Caco-2 (cell line): ENCODE measurements around the gene RASSF8. TPM values are rescaled to one million over a fixed set of nuclear protein-coding genes. Genes with fewer than 3 reads are reported as not detected.

Experiments used
- BruUV-seq: library from RNA; stranded (reverse); fragments of 400-500 nt; replicated peaks from 2 replicates; lab custom pipeline; 2021; lab: Mats Ljungman, UMichigan
- CTCF ChIA-PET: fragments of 300-600 bp; sonication (Branson Sonifier 250); formaldehyde crosslinking; loops from one replicate; lab custom pipeline; 2022; ENCODE audit warnings: antibody characterized with exemption; lab: Charles Lee
- POLR2A ChIA-PET: fragments of 300-600 bp; sonication (Branson Sonifier 250); formaldehyde crosslinking; loops from one replicate; lab custom pipeline; 2022; ENCODE audit warnings: antibody characterized with exemption; lab: Charles Lee
- DNase-seq, 2 experiments: peaks; one replicate each; pipeline versions ENCODE4 v3.0.0 to v3.0.0-alpha.2; 2020 to 2022
- H3K27me3 ChIP-seq: replicated peaks from 2 replicates; pipeline ENCODE4 v1.6.0; 2011; ENCODE audit warnings: low read length; ENCODE audit not compliant: control insufficient read depth, insufficient read depth
- H3K36me3 ChIP-seq: 2 replicates; pipeline ENCODE4 v1.5.1; 2011; ENCODE audit warnings: low read length; ENCODE audit not compliant: control insufficient read depth, insufficient read depth
- H3K4me1 ChIP-seq: fragments of 250-450 bp; sonication (Bioruptor Pico); 2 replicates; pipeline ENCODE4 v1.5.1; 2020; ENCODE audit warnings: mild to moderate bottlenecking
- H3K4me3 ChIP-seq: 2 replicates; pipeline ENCODE4 v1.5.1; 2011; ENCODE audit warnings: low read depth, mild to moderate bottlenecking, control low read depth, low read length
- H3K9me3 ChIP-seq: fragments of 250-450 bp; sonication (Bioruptor Pico); 2 replicates; pipeline ENCODE4 v1.5.1; 2020; ENCODE audit warnings: mild to moderate bottlenecking, moderate library complexity
- H3K27ac Mint-ChIP-seq: one replicate; pipeline ENCODE4 v1.8.0; 2022; ENCODE audit warnings: mixed read lengths; ENCODE audit not compliant: unreplicated experiment
- H3K27me3 Mint-ChIP-seq: one replicate; pipeline ENCODE4 v1.8.0; 2022; ENCODE audit warnings: mixed read lengths; ENCODE audit not compliant: insufficient read depth, unreplicated experiment
- H3K36me3 Mint-ChIP-seq: one replicate; pipeline ENCODE4 v1.8.0; 2022; ENCODE audit warnings: mild to moderate bottlenecking, mixed read lengths; ENCODE audit not compliant: insufficient read depth, unreplicated experiment
- H3K4me1 Mint-ChIP-seq: one replicate; pipeline ENCODE4 v1.8.0; 2022; ENCODE audit warnings: low read depth, mixed read lengths; ENCODE audit not compliant: unreplicated experiment
- H3K4me3 Mint-ChIP-seq: one replicate; pipeline ENCODE4 v1.8.0; 2022; ENCODE audit warnings: mild to moderate bottlenecking, moderate library complexity, mixed read lengths; ENCODE audit not compliant: unreplicated experiment
- H3K9me3 Mint-ChIP-seq: one replicate; pipeline ENCODE4 v1.8.0; 2022; ENCODE audit warnings: mixed read lengths; ENCODE audit not compliant: unreplicated experiment
- intact Hi-C: fragments of 100-400 bp; cut with micrococcal nuclease; formaldehyde crosslinking; loops from one replicate; pipeline ENCODE4 v1.10.0; 2022; ENCODE audit not compliant: unreplicated experiment
- total RNA-seq: library from RNA; stranded (reverse); gene quantifications from 2 replicates; pipeline ENCODE4 v1.2.3, GENCODE V29; 2022
- TF ChIP-seq, protein P1 (sequence below), 2 experiments: fragments of 200-600 bp in 1 of 2; IDR thresholded peaks; 1 replicate in 1 of 2; 2 replicates in 1 of 2; pipeline versions ENCODE4 v1.5.1 to v1.8.0; 2011 to 2022; ENCODE audit warnings: antibody characterized with exemption in 1 of 2, control low read depth in 1 of 2, inconsistent platforms in 1 of 2, low read depth in 1 of 2, low read length in 1 of 2, mild to moderate bottlenecking in 1 of 2, moderate library complexity in 1 of 2; ENCODE audit not compliant: insufficient read depth in 1 of 2, severe bottlenecking in 1 of 2, unreplicated experiment in 1 of 2

RASSF8 gene
- total RNA-seq, 1 experiment from 2014 or later, result 143 TPM

DNA sequence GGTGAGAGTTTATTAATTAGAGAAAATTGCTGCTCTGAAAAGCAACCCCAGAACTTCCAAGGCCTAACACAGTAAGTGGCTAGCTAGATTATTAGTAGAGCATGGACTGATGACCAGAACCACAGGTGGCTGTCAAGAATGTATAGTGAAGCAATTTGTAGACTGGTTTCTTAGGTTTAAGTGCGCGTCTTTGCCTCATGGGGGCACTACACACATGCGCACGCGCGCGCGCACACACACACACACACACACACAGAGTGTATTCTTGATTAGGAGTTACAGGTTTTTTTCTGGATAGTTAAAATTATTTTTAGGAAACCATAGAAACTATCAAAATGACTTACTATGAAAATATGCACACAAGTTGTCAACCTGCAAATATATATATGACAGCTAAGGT lies 99.8 kb downstream of the RASSF8 start:
- ChIA-PET POLR2A (no interaction called here), CTCF (no interaction called here)
- H3K27ac Mint-ChIP-seq, result no peak overlapping the region

DNA sequence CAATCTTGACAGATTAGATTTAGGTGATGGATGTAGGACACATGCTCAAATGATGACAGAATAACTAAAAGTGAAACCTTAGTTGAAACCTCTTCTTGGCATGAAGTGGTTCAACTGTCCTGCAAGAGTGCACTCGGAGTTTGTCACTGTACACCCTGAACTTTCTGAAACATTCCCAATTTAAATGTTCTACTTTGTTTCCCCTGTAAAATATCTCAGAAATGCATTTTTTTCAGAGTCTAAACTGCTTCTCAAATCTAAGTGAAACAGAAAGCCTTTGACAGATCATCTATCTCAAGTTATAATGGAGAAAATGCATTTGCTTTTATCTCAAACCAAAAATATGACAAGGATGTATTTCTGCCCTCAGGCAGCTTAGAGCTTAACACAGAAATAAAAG lies 100.3 kb downstream of the RASSF8 start:
- peaks cover 6% of the 10 kb centered on the region for H3K4me1 Mint-ChIP-seq
- no peak overlapping the region for H3K4me3 Mint-ChIP-seq
- ChIA-PET POLR2A (no interaction called here), CTCF (no interaction called here)
- H3K9me3 ChIP-seq, result no peaks in the 10 kb centered on the region
- no peaks in the 10 kb centered on the region for H3K27me3 Mint-ChIP-seq
- no peaks in the 10 kb centered on the region for H3K9me3 Mint-ChIP-seq
- peaks cover 7% of the 10 kb centered on the region; the same call in 1 of the 2 replicates for H3K4me1 ChIP-seq
- no peaks in the 10 kb centered on the region for H3K36me3 ChIP-seq
- no peak overlapping the region for H3K4me3 ChIP-seq
- intact Hi-C loops, result no loop called here
- BruUV-seq, result no TSS peak
- TF ChIP-seq, protein P1, sequence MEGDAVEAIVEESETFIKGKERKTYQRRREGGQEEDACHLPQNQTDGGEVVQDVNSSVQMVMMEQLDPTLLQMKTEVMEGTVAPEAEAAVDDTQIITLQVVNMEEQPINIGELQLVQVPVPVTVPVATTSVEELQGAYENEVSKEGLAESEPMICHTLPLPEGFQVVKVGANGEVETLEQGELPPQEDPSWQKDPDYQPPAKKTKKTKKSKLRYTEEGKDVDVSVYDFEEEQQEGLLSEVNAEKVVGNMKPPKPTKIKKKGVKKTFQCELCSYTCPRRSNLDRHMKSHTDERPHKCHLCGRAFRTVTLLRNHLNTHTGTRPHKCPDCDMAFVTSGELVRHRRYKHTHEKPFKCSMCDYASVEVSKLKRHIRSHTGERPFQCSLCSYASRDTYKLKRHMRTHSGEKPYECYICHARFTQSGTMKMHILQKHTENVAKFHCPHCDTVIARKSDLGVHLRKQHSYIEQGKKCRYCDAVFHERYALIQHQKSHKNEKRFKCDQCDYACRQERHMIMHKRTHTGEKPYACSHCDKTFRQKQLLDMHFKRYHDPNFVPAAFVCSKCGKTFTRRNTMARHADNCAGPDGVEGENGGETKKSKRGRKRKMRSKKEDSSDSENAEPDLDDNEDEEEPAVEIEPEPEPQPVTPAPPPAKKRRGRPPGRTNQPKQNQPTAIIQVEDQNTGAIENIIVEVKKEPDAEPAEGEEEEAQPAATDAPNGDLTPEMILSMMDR (IDR thresholded peaks at IDR 0.05; ENCODE audit: insufficient read depth in 1 of 2, low read depth in 1 of 2, low read length in 1 of 2, severe bottlenecking in 1 of 2, unreplicated experiment in 1 of 2), result no peak
- peaks cover 37% of the 10 kb centered on the region for H3K36me3 Mint-ChIP-seq
- no peak for DNase-seq
- no peaks in the 10 kb centered on the region for H3K27me3 ChIP-seq
- H3K27ac Mint-ChIP-seq, result no peak overlapping the region

More for the DNA sequence above, 99.8 kb downstream of the RASSF8 start:
- Mint-ChIP-seq H3K4me3 (no peak overlapping the region), H3K27me3 (no peaks in the 10 kb centered on the region), H3K9me3 (no peaks in the 10 kb centered on the region), H3K4me1 (peaks cover 6% of the 10 kb centered on the region), H3K36me3 (peaks cover 32% of the 10 kb centered on the region)
- Histone ChIP-seq H3K4me1 (peaks cover 7% of the 10 kb centered on the region; the same call in 1 of the 2 replicates), H3K27me3 (no peaks in the 10 kb centered on the region), H3K36me3 (no peaks in the 10 kb centered on the region), H3K9me3 (no peaks in the 10 kb centered on the region), H3K4me3 (no peak overlapping the region)
- intact Hi-C loops, result no loop called here
- BruUV-seq, result no TSS peak
- TF ChIP-seq, protein P1 (IDR thresholded peaks at IDR 0.05; ENCODE audit: insufficient read depth in 1 of 2, low read depth in 1 of 2, low read length in 1 of 2, severe bottlenecking in 1 of 2, unreplicated experiment in 1 of 2), result peak; percentile 12 to 15
- peak in 1 of 2 experiments; percentile 37 for DNase-seq

DNA sequence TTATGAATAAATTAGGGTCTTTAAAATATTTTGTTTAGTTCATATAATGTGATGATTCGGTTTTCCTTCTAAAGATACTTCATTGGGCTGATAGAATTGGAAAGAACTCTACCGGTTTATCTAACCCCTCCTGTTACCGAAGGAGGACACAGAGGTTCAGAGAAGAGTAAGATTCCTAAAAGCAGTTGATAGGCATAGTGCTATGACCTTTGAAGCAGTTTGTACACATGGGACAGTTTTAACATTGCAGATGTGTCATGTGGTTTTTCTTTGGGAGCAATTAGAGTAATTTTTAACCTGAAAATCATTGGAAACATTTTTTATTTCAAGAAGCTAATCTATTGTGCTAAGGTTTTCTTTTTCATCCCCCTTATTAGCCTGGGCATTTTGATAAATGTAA lies 103.5 kb downstream of the RASSF8 start:
- CTCF ChIA-PET, result no interaction called here
- TF ChIP-seq, protein P1 (IDR thresholded peaks at IDR 0.05; ENCODE audit: insufficient read depth in 1 of 2, low read depth in 1 of 2, low read length in 1 of 2, severe bottlenecking in 1 of 2, unreplicated experiment in 1 of 2), result no peak
- Histone ChIP-seq H3K4me3 (no peak overlapping the region), H3K36me3 (no peaks in the 10 kb centered on the region), H3K27me3 (no peaks in the 10 kb centered on the region), H3K9me3 (no peaks in the 10 kb centered on the region), H3K4me1 (peaks cover 7% of the 10 kb centered on the region; the same call in 1 of the 2 replicates)
- Mint-ChIP-seq H3K36me3 (peaks cover 34% of the 10 kb centered on the region), H3K4me1 (peaks cover 6% of the 10 kb centered on the region), H3K9me3 (no peaks in the 10 kb centered on the region), H3K27me3 (no peaks in the 10 kb centered on the region), H3K27ac (no peak overlapping the region), H3K4me3 (no peak overlapping the region)
- BruUV-seq, result no TSS peak
- no peak for DNase-seq
- POLR2A ChIA-PET, result no interaction called here
- intact Hi-C loops, result no loop called here
